ENCODE measurements around the gene FOS.
A peak's percentile ranks its signal among the peaks of the same experiment; 100 is the strongest.

Gene FOS

DNA sequence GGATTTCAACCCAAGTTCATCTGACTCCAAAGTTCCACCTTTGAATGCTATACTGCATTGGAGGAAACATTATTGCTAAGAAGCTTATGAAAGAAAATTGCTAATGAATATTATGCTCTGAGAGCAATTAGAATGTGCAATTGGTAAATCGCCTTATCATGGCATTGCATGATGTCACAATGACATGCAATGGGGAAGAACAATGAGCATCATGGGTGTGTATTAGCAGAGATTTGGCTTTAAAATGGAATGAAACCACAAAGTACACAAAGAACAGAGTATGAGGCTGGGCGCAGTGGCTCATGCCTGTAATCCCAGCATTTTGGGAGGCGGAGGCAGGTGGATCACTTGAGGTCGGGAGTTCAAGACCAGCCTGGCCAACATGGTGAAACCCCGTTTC is 34.7 kb downstream of the FOS start:
- no peak overlapping the region for H3K4me3 ChIP-seq (ENCODE audit: control insufficient read depth, low read depth, low read length)
- TF ChIP-seq, protein P1, sequence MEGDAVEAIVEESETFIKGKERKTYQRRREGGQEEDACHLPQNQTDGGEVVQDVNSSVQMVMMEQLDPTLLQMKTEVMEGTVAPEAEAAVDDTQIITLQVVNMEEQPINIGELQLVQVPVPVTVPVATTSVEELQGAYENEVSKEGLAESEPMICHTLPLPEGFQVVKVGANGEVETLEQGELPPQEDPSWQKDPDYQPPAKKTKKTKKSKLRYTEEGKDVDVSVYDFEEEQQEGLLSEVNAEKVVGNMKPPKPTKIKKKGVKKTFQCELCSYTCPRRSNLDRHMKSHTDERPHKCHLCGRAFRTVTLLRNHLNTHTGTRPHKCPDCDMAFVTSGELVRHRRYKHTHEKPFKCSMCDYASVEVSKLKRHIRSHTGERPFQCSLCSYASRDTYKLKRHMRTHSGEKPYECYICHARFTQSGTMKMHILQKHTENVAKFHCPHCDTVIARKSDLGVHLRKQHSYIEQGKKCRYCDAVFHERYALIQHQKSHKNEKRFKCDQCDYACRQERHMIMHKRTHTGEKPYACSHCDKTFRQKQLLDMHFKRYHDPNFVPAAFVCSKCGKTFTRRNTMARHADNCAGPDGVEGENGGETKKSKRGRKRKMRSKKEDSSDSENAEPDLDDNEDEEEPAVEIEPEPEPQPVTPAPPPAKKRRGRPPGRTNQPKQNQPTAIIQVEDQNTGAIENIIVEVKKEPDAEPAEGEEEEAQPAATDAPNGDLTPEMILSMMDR (conservative IDR thresholded peaks at IDR 0.05; ENCODE audit: control insufficient read depth, insufficient read depth, low read depth, low read length): no peak
- DNase-seq (ENCODE audit: low read depth): no peak

DNA sequence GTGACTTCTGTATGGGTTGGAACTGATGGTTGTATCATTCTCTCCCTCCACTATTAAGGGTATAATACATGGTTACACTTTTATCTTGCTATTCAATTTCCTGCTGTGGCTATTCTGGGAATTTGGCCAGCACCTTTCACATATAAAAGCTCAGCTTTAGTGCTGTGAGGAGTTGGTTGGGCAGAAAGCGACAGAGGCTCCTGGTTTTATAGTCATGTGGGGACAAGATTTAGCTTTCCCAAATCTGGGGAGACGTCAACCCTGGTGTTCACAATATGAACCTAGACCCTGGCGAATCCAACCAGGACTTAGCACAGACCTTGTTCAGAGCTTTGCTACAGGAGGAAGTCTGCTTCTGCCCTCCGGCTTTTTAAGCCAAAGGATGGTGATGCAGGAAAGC is 36.5 kb downstream of the FOS start:
- DNase-seq (ENCODE audit: low read depth): peak; percentile 69
- H3K4me3 ChIP-seq (ENCODE audit: control insufficient read depth, low read depth, low read length): no peak overlapping the region
- TF ChIP-seq, protein P1 (conservative IDR thresholded peaks at IDR 0.05; ENCODE audit: control insufficient read depth, insufficient read depth, low read depth, low read length): no peak

DNA sequence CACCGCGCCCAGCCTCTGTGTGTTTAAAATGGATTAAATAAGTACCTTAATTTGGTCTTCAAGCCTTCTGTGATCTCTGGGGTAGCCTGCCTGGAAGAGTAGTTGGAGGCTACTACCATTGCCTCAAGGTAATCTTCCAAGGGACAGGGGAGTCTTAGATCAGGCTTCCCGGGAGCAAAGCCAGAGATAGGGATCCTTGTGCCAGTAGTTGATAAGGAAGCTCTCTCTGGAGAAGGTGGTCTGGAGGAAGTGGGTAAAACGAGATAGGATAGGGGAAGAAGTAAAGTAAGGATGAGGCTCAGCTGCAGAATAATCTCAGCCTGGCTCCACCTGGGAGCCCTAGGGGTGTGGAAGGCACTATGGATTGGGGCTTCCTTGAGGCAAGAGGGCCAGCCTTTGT is 38.5 kb downstream of the FOS start:
- TF ChIP-seq, protein P1 (conservative IDR thresholded peaks at IDR 0.05; ENCODE audit: control insufficient read depth, insufficient read depth, low read depth, low read length): no peak
- no peak for DNase-seq (ENCODE audit: low read depth)
- H3K4me3 ChIP-seq (ENCODE audit: control insufficient read depth, low read depth, low read length): no peak overlapping the region

DNA sequence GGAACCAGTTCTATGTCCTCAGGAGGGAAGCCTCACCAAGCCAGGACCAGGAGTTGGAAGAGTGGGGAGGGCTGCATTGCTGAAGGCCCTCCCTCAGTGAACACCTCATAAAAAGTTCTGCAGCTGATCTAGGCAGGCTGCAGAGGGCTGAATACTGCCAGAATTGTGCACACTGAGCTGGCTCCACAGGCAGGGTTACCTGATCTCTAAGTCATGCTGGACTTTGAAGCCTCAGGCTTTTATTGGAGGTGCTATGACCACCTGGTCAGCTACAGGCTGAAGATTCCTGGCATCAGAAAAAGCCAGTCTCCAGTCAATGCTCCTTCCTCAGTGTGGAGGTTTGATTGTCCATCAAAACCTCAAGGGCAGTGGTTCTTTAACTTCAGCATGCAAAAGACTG is 39.7 kb downstream of the FOS start:
- TF ChIP-seq, protein P1 (conservative IDR thresholded peaks at IDR 0.05; ENCODE audit: control insufficient read depth, insufficient read depth, low read depth, low read length): no peak
- no peak overlapping the region for H3K4me3 ChIP-seq (ENCODE audit: control insufficient read depth, low read depth, low read length)
- DNase-seq (ENCODE audit: low read depth): no peak

DNA sequence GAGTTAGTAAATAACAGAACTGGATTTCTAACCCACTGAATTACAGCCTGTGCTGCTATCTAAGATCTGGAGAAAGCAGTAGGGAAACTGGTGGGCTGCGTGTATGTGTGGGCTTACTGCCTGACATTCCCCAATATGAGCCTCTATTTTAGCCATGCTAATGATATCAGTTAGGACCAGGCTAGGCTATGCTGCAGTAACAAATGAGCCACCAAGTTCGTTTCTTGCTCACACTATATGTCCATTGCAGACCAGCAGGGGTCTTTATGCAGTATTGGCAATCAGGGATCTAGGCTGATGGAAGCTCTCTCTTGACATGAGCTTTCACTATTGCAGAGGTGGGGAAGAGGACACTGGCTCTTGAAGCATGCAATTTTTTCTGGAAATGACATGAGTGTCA is 40.4 kb downstream of the FOS start:
- H3K4me3 ChIP-seq (ENCODE audit: control insufficient read depth, low read depth, low read length): no peak overlapping the region
- DNase-seq (ENCODE audit: low read depth): no peak
- TF ChIP-seq, protein P1 (conservative IDR thresholded peaks at IDR 0.05; ENCODE audit: control insufficient read depth, insufficient read depth, low read depth, low read length): no peak

DNA sequence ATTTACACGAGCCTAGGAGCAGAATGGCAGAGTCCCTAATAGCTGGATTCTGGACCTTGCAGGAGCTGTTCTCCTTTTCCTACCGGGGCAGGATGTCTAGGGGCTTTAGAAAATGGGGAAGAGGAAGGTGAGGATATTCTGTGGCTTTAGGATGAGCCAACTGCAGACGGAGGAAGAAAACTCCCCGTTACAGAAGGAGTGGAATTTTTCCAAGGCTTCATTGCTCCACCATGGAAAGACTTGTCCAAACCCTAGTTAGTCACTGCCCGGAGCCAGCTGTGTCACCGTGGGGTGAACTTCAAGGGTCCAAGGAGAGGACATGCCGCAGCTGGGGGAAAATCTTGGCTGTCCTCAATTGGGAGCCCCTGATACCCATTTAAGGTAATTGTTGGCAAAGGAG is 41.6 kb downstream of the FOS start:
- no peak overlapping the region for H3K4me3 ChIP-seq (ENCODE audit: control insufficient read depth, low read depth, low read length)
- TF ChIP-seq, protein P1 (conservative IDR thresholded peaks at IDR 0.05; ENCODE audit: control insufficient read depth, insufficient read depth, low read depth, low read length): no peak
- DNase-seq (ENCODE audit: low read depth): no peak

DNA sequence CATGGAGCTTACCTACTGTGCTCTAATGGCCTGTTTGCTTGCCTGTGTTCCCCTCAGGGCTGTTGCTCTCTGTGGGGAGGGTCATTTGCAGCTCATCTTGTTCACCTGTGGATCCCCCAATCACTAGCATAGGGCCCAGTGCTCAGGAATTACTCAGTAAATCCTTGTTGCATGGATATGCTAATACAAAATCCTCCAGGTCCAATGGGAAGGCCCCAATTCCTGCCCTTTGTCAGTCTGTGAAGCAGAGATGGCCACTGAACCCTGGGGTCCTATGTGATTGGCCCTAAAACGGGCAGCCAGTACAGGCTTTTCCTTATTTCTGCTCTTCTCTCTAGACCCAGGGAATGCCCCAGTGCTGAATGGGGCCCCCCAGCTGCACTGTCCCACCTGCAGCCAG is 44.1 kb downstream of the FOS start:
- DNase-seq (ENCODE audit: low read depth): no peak
- TF ChIP-seq, protein P1 (conservative IDR thresholded peaks at IDR 0.05; ENCODE audit: control insufficient read depth, insufficient read depth, low read depth, low read length): no peak
- H3K4me3 ChIP-seq (ENCODE audit: control insufficient read depth, low read depth, low read length): no peak overlapping the region

All from fibroblast of mammary gland (primary cell).